ACC112 (cell line): ENCODE results near the gene CLDND2.
"Not testable (repeated sequence)": the region's sequence is repeated elsewhere in the genome, so short reads cannot be mapped to it uniquely, and the experiment has no call there.

ENCODE experiments used
- H2AFZ ChIP-seq: fragments of 200-600 bp; sonication (generic); one replicate; pipeline ENCODE4 v1.6.0; 2017; ENCODE audit warnings: antibody characterized with exemption, low read length; ENCODE audit not compliant: unreplicated experiment
- H3K27ac ChIP-seq: fragments of 200-600 bp; sonication (generic); 2 replicates; pipeline ENCODE4 v1.5.1; 2014; ENCODE audit warnings: low read depth, mild to moderate bottlenecking, antibody characterized with exemption, low read length, moderate library complexity
- H3K27me3 ChIP-seq: fragments of 200-600 bp; sonication (generic); 2 replicates; pipeline ENCODE4 v1.6.1; 2014; ENCODE audit warnings: mild to moderate bottlenecking, antibody characterized with exemption, low read length, moderate library complexity, mixed read lengths; ENCODE audit not compliant: insufficient read depth
- H3K36me3 ChIP-seq: fragments of 200-600 bp; sonication (generic); 2 replicates; pipeline ENCODE4 v1.6.1; 2016; ENCODE audit warnings: mild to moderate bottlenecking, antibody characterized with exemption, low read length, moderate library complexity, mixed read lengths; ENCODE audit not compliant: insufficient read depth
- H3K4me1 ChIP-seq: fragments of 200-600 bp; sonication (generic); one replicate; pipeline ENCODE4 v1.6.1; 2016; ENCODE audit warnings: low read length, mixed read lengths; ENCODE audit not compliant: insufficient read depth, unreplicated experiment, control insufficient read depth
- H3K4me3 ChIP-seq: fragments of 200-600 bp; sonication (generic); 2 replicates; pipeline ENCODE4 v1.5.1; 2014; ENCODE audit warnings: mild to moderate bottlenecking, low read depth, low read length
- H3K79me2 ChIP-seq: fragments of 200-600 bp; sonication (generic); one replicate; pipeline ENCODE4 v1.6.0; 2016; ENCODE audit warnings: low read length; ENCODE audit not compliant: control insufficient read depth, unreplicated experiment, insufficient read depth

Gene CLDND2

DNA sequence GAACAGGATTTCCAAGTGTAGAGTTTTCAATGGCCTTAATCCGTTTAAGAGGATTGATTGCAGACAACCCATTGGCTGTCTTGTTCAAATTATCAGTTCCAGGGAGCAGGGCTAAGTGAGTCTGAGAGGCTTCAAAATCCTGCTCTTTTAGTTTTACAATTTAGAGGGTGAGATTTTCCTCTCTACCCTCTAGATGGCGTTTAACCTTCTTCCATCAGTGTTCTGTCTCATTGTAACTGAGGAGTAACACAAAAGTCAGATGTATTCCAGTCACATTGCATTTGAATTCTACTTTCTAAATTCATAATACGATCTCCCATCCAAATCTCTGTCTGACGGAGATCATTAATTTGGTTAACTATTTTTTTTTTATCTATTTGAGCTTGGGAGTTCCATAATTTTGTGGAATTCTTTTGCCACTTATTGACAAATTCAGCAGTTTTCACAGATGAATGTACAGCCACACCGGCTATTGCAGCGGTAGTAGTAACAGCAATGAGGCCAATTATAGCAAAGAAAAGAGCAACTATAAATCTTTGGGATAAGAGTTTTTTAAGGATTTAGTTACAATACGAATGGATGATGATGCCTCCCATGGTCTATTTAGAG is 29.4 kb upstream of the CLDND2 start:
- Histone ChIP-seq H3K27ac (no peak overlapping the region), H3K4me3 (no peak overlapping the region), H2AFZ (peak overlapping the region; percentile 23)

DNA sequence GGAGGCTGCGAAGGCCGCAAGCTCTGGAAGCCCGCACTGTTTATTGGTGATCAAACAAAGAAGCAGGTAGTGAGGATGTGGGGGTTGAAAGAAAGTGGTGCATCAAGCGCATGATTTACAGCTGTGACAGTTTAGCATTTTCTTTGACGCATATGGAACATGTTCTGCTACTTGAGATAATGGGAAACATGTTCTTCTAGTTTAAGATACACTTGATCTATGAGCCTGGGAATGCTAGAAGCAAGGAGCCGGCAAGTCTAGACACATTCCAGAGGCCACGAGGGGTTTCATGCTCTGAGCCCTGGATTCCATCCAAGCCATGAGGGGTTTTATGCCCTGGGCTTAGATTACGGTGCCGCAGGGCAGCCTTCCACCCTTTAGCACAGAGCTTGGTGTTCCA is 28.6 kb upstream of the CLDND2 start:
- not testable (repeated sequence) for H3K27ac ChIP-seq
- peak overlapping the region; percentile 23 for H2AFZ ChIP-seq

More for the DNA sequence above, 29.4 kb upstream of the CLDND2 start:
- Histone ChIP-seq H3K36me3 (no peaks in the 10 kb centered on the region), H3K4me1 (no peaks in the 10 kb centered on the region), H3K79me2 (peaks cover 4% of the 10 kb centered on the region), H3K27me3 (no peaks in the 10 kb centered on the region)

DNA sequence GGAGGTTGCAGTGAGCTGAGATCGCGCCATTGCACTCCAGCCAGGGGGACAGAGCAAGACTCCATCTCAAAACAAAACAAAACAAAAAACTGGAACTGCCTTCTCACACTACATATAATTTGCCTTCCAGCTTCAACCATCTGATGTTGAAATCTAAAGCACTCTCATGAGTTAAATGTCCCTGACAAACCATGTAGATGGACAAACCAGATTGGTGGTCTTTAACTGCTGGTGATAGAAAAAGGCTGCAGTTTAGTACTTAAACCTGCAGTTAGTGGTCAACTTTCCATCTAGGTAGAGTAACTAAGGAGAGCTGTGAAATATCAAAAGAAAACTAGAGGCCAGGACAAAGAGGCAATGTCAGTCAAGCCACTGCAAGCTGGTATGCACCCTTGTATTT is 27.4 kb upstream of the CLDND2 start:
- Histone ChIP-seq H3K4me3 (no peak overlapping the region), H2AFZ (no peak overlapping the region), H3K4me1 (no peaks in the 10 kb centered on the region), H3K36me3 (no peaks in the 10 kb centered on the region), H3K27ac (no peak overlapping the region), H3K27me3 (no peaks in the 10 kb centered on the region), H3K79me2 (peaks cover 4% of the 10 kb centered on the region)

More for the DNA sequence above, 28.6 kb upstream of the CLDND2 start:
- not testable (repeated sequence) for H3K4me1 ChIP-seq, H3K36me3 ChIP-seq, H3K79me2 ChIP-seq, H3K27me3 ChIP-seq, H3K4me3 ChIP-seq

DNA sequence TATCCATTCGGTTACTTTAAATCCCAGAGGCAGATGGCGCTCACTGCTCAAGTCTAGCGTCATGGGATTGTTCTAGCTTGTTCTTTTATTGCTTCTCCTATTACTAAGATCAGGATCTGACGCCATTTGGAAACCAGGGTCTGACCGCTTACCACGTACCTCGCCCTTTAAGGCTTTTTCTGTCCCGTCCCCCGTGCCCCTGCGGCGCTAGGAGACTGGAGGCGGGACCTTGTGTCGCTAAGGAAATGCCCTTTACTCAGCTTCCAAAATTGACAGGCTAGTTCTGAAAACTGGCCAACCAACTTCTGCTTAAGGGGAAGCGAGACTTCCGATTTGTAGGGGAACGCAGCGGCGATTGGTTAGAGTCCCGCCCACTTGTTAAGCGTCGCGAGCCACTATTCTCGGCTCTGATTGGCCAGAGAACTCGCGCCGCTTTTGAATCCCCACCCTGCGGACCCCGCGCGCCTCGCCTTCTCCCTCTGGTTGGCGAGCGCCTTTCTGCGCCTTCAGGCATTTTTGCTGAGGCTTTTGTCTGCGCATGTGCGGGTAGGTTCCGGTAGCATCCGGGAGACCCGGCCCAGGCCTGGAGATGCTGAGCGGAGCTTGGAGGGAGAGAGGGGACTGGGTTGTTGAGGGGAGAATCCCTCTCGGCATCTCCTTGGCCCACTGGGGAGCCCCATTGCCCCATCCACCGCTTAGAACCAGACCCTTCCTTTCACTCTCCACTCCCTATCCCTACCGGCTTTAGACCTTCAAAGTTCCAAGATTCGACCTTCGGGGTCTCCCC is 25.4 kb upstream of the CLDND2 start:
- Histone ChIP-seq H3K27me3 (no peaks in the 10 kb centered on the region), H3K4me1 (no peaks in the 10 kb centered on the region), H3K36me3 (no peaks in the 10 kb centered on the region), H3K79me2 (peaks cover 4% of the 10 kb centered on the region), H3K27ac (peak overlapping the region; percentile 74), H3K4me3 (peak overlapping the region; percentile 80), H2AFZ (peak overlapping the region; percentile 55)

DNA sequence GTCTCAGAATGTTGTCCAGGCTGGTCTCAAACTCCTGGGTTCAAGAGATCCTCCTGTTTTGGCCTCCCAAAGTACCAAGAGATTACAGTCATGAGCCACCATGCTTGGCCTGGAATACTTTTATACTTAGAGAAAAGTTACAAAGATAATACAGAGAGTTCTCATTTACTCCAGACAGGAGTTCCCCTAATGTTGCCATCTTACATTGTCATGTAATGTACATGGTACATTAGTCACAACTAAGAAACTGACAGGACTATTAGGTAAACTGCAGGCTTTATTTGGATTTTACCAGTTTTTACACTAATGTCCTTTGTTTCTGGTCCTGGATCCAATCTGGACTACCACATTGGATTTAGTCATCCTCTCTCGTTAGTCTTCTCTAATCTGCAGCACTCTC is 23.9 kb upstream of the CLDND2 start:
- H3K79me2 ChIP-seq, result peaks cover 4% of the 10 kb centered on the region
- H3K4me3 ChIP-seq, result no peak overlapping the region
- no peak overlapping the region for H2AFZ ChIP-seq
- H3K36me3 ChIP-seq, result no peaks in the 10 kb centered on the region
- H3K27ac ChIP-seq, result no peak overlapping the region
- H3K4me1 ChIP-seq, result no peaks in the 10 kb centered on the region
- H3K27me3 ChIP-seq, result no peaks in the 10 kb centered on the region

DNA sequence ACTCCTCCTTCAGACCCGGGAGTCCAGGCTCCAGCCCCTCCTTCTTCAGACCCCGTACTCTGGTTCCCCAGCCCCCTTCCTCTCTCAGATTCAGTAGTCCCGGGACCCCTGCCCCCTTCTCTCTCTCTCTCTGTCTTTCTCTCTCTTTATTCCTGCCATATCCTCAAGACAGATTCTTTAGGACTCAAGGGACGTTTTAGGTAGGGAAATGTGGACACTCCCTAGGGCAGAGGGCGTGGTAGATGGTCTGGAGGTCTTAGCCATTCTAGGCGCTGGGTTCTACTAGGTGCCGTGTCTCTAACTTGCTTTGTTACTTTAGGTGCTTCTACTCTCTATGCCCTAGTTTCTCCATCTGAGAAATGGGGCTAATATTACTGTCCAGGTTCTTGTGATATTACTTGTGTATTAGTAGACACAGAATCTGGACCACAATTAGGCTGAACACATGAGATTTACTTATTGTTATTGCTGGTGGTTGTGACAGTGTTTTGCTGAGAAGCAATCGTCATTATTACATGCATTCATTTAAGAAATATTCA is 22.3 kb upstream of the CLDND2 start:
- Histone ChIP-seq H2AFZ (peak overlapping the region; percentile 38), H3K4me3 (no peak overlapping the region), H3K36me3 (no peaks in the 10 kb centered on the region), H3K27me3 (no peaks in the 10 kb centered on the region), H3K4me1 (no peaks in the 10 kb centered on the region), H3K27ac (no peak overlapping the region), H3K79me2 (peaks cover 4% of the 10 kb centered on the region)

DNA sequence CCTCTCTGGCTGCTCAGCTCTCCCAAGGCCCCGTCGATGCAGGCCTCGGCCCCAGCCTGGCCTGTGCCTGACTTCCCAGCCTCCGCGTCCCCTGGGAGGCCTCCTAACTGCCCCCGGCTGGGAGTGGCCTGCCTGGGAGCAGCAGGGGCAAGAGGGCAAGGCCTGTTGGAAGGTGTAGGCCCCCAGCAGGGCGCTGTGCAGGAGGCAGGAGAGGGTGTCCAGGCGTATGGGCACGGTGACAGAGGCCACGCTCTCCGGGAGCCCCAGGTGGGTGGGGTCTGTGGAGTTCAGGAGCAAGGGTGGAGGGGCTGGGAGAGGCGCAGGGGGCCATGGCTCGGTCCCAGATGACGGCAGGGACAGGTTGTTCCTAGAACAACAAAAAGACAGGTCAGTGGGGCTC is 20.3 kb upstream of the CLDND2 start:
- H3K79me2 ChIP-seq, result no peaks in the 10 kb centered on the region
- H3K27me3 ChIP-seq, result no peaks in the 10 kb centered on the region
- H3K4me3 ChIP-seq, result no peak overlapping the region
- no peak overlapping the region for H2AFZ ChIP-seq
- no peaks in the 10 kb centered on the region for H3K36me3 ChIP-seq
- no peak overlapping the region for H3K27ac ChIP-seq
- H3K4me1 ChIP-seq, result no peaks in the 10 kb centered on the region

DNA sequence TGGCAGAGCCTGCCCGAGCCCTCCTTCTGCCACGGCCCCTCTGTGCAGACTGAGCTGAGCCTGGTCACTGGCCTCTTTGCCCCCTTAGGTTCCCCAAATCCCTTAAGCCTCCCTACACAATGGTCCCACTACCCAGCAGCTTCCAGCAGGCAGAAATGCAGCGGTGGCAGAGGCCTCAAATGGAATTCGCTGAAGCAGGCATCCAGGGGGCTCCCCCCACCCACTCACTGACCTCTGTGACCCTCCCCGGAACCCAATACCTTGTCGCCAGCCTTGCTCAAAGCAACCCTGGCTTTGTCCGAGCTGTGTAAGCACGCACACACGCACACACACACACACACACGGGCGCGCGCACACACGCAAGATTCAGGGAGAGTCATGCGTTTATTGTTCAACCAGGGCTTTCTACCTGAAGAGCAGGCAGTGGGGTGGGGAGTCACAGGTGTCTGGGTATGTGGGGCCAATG is 19.2 kb upstream of the CLDND2 start, which contains the start of gene LIM2:
LIM2 (minus strand) TSS at position 51 of the 466 bp plus-strand sequence. CDS start 531 bp downstream, outside the sequence.
- no peaks in the 10 kb centered on the region for H3K27me3 ChIP-seq
- no peak within 1 kb of the TSS for H2AFZ ChIP-seq
- no peak within 1 kb of the TSS for H3K4me3 ChIP-seq
- no peaks in the 10 kb centered on the region for H3K4me1 ChIP-seq
- H3K79me2 ChIP-seq, result no peaks in the 10 kb centered on the region
- no peak within 1 kb of the TSS for H3K27ac ChIP-seq
- no peaks in the 10 kb centered on the region for H3K36me3 ChIP-seq

DNA sequence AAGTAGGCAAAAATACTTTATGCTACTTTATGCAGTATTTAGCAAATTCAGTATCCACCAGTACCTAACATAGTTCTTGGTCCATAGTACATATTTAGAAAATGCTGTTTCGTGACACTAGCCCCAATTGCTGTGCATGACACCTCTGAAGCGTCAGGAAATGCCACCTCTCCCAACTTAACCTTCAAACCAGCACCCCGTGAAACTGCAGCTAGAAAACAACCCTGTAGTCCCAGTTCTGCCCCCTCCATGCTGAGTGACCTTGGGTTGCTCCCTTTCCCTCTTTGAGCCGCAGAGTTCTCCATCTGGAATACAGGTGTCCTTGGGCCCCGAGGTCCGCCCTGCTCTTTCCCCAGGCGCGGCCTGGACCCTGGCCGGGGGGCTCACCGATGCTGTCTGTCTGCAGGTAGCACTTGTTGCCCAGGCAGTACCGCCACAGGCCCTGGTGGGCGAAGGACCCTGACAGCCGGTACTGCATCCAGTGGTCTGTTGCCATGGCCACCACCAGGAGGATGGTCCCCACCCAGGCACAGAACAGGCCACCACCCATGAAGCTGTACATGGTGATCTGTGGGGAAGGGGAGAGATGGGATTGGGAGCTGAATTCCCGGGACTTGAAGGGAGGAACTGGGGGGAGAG is 18.2 kb upstream of the CLDND2 start:
- no peaks in the 10 kb centered on the region for H3K4me1 ChIP-seq
- H2AFZ ChIP-seq, result no peak overlapping the region
- no peaks in the 10 kb centered on the region for H3K36me3 ChIP-seq
- H3K27me3 ChIP-seq, result no peaks in the 10 kb centered on the region
- no peaks in the 10 kb centered on the region for H3K79me2 ChIP-seq
- H3K4me3 ChIP-seq, result no peak overlapping the region
- no peak overlapping the region for H3K27ac ChIP-seq

DNA sequence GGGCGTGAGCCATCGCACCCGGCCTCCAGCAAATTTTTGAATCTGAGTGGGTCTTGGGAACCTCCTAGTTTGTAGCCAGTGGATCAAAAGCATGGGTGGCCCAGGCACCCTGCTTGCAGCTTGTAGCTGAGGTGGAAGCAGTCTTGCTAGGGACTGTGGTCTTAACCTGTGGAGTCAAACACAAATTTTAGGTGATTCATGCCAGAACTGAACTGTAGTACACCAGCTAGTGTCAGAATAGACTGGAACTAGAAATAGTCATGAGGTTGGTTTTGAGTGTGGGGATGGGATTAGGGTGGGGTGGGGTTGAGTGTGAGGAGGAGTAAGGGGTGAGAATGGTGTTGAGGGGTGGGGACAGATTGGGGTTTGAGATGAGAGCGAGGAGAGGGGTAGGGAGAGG is 13.2 kb upstream of the CLDND2 start:
- H3K36me3 ChIP-seq, result no peaks in the 10 kb centered on the region
- no peaks in the 10 kb centered on the region for H3K27me3 ChIP-seq
- H3K4me3 ChIP-seq, result no peak overlapping the region
- H3K4me1 ChIP-seq, result no peaks in the 10 kb centered on the region
- no peaks in the 10 kb centered on the region for H3K79me2 ChIP-seq
- H2AFZ ChIP-seq, result no peak overlapping the region
- no peak overlapping the region for H3K27ac ChIP-seq
